GM23338 (cell line): Measurements from ENCODE around the gene TFDP1. TPM values are rescaled to one million over a fixed set of nuclear protein-coding genes. Genes with fewer than 3 reads are reported as not detected.

Experiments
- ATAC-seq: fragments of 200-7000 bp; cut with Tn5 transposase; 3 replicates; pipeline ENCODE4 v1.9.1; 2020
- DNase-seq: peaks from one replicate; pipeline ENCODE4 v3.0.0-alpha.2; 2015; ENCODE audit warnings: low spot score
- H2AFZ ChIP-seq: fragments of 200-600 bp; sonication (generic); 2 replicates; pipeline ENCODE4 v1.8.0; 2016; ENCODE audit warnings: antibody characterized with exemption, mild to moderate bottlenecking, moderate library complexity
- H3F3A ChIP-seq: fragments of 200-600 bp; sonication (generic); replicated peaks from 2 replicates; pipeline ENCODE4 v1.8.0; 2017; ENCODE audit warnings: antibody characterized with exemption, mixed run types, low read depth
- H3K27ac ChIP-seq: fragments of 200-600 bp; sonication (generic); 2 replicates; pipeline ENCODE4 v1.6.1; 2016; ENCODE audit warnings: low read depth
- H3K27me3 ChIP-seq: fragments of 200-600 bp; sonication (generic); 2 replicates; pipeline ENCODE4 v1.8.0; 2016; ENCODE audit warnings: mild to moderate bottlenecking, mixed run types, moderate library complexity; ENCODE audit not compliant: insufficient read depth
- H3K36me3 ChIP-seq: fragments of 200-600 bp; sonication (generic); 2 replicates; pipeline ENCODE4 v1.8.0; 2016; ENCODE audit warnings: mild to moderate bottlenecking; ENCODE audit not compliant: insufficient read depth
- H3K4me1 ChIP-seq: fragments of 200-600 bp; sonication (generic); 2 replicates; pipeline ENCODE4 v1.8.0; 2016; ENCODE audit warnings: mild to moderate bottlenecking, moderate library complexity; ENCODE audit not compliant: insufficient read depth
- H3K4me2 ChIP-seq: fragments of 200-600 bp; sonication (generic); 2 replicates; pipeline ENCODE4 v1.7.1; 2017; ENCODE audit warnings: mixed run types
- H3K4me3 ChIP-seq: fragments of 200-600 bp; sonication (generic); 2 replicates; pipeline ENCODE4 v1.6.1; 2016; ENCODE audit warnings: mixed run types
- H3K79me2 ChIP-seq: fragments of 200-600 bp; sonication (generic); replicated peaks from 2 replicates; pipeline ENCODE4 v1.8.0; 2017; ENCODE audit warnings: mild to moderate bottlenecking; ENCODE audit not compliant: insufficient read depth
- H3K9me2 ChIP-seq: fragments of 200-600 bp; sonication (generic); 2 replicates; pipeline ENCODE4 v1.8.0; 2017; ENCODE audit not compliant: insufficient read depth
- H4K20me1 ChIP-seq: fragments of 200-600 bp; sonication (generic); replicated peaks from 2 replicates; pipeline ENCODE4 v1.8.0; 2017; ENCODE audit warnings: mild to moderate bottlenecking; ENCODE audit not compliant: insufficient read depth
- H3K27ac Mint-ChIP-seq: 2 replicates; pipeline ENCODE4 v1.8.0; 2020; ENCODE audit warnings: inconsistent platforms, mild to moderate bottlenecking, moderate library complexity, mixed read lengths
- H3K27me3 Mint-ChIP-seq: 3 replicates; pipeline ENCODE4 v1.8.0; 2022; ENCODE audit warnings: low read depth, mild to moderate bottlenecking, moderate library complexity, mixed read lengths, inconsistent platforms; ENCODE audit not compliant: insufficient read depth, poor library complexity
- H3K36me3 Mint-ChIP-seq: 3 replicates; pipeline ENCODE4 v1.8.0; 2021; ENCODE audit warnings: low read depth, mild to moderate bottlenecking, inconsistent platforms, moderate library complexity, mixed read lengths
- H3K4me1 Mint-ChIP-seq: 3 replicates; pipeline ENCODE4 v1.8.0; 2020; ENCODE audit warnings: mild to moderate bottlenecking, inconsistent platforms, mixed read lengths
- H3K4me3 Mint-ChIP-seq: 3 replicates; pipeline ENCODE4 v1.8.0; 2021; ENCODE audit warnings: moderate library complexity, mild to moderate bottlenecking, inconsistent platforms, mixed read lengths
- H3K9me3 Mint-ChIP-seq: 3 replicates; pipeline ENCODE4 v1.8.0; 2020; ENCODE audit warnings: moderate library complexity, mild to moderate bottlenecking, inconsistent platforms, mixed read lengths
- CREB1 ChIP-seq: fragments of 250-450 bp; sonication (Bioruptor Pico); IDR thresholded peaks from 2 replicates; pipeline ENCODE4 v1.5.0; 2020; ENCODE audit warnings: low read depth, mild to moderate bottlenecking, moderate library complexity
- EZH2 ChIP-seq: fragments of 200-600 bp; sonication (generic); IDR thresholded peaks from one replicate; pipeline ENCODE4 v1.8.0; 2017; ENCODE audit warnings: antibody characterized with exemption, mild to moderate bottlenecking, low read depth; ENCODE audit not compliant: unreplicated experiment
- STAT1 ChIP-seq: IDR thresholded peaks from one replicate; pipeline ENCODE4 v1.6.1; 2016; ENCODE audit warnings: antibody characterized with exemption; ENCODE audit not compliant: unreplicated experiment
- polyA plus RNA-seq: library from polyadenylated mRNA; unstranded; fragments of >200 nt; fragmentation: Nextera tagmentation; extraction: Ambion mirVana; gene quantifications from 2 replicates; pipeline ENCODE4 v1.2.1, GENCODE V29; 2016
- total RNA-seq: library from RNA; depleted of rRNA; stranded (reverse); fragments of >200 nt; shearing (Covaris generic); gene quantifications from 2 replicates; pipeline ENCODE4 v1.2.3, GENCODE V29; 2014
- TF ChIP-seq, protein P1 (sequence below): fragments of 250-450 bp; sonication (Bioruptor Pico); IDR thresholded peaks from 2 replicates; pipeline ENCODE4 v1.5.0; 2020; ENCODE audit warnings: mild to moderate bottlenecking, moderate library complexity

TFDP1 gene
- total and polyA plus RNA-seq, 2 experiments from 2014 or later = 42.9 to 80.0 TPM

DNA sequence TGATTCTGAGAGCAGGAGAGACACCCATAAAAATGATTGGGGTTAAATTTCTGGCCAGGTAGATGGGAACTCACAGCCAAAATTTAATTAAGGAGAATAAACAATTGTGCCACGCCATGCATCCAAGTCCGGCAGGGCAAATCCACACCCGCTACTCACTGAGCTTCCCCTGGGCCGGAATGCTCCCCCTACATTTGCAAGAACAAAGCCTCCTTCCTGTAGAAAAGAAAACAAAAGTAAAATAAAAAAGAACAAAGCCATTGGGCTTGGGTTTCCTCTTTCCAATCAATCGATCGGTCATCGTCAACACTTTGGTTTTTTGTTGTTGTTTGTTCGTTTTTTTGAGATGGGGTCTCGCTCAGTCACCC, 30.2 kb upstream of the TFDP1 start:
- peaks cover 8% of the 10 kb centered on the region for H3K27me3 Mint-ChIP-seq
- H3K4me1 Mint-ChIP-seq = peaks cover 14% of the 10 kb centered on the region
- H3K4me2 ChIP-seq = no peak overlapping the region
- H3K79me2 ChIP-seq = no peaks in the 10 kb centered on the region
- no peak for DNase-seq
- H3K27ac Mint-ChIP-seq = no peak overlapping the region; the same call in 1 of the 2 replicates
- no peak overlapping the region for H3K4me3 ChIP-seq
- H3F3A ChIP-seq = no peaks in the 10 kb centered on the region
- H4K20me1 ChIP-seq = peaks cover 3% of the 10 kb centered on the region; the same call in 1 of the 2 replicates
- no peaks in the 10 kb centered on the region for H3K27me3 ChIP-seq
- no peaks in the 10 kb centered on the region for H3K4me1 ChIP-seq
- no peak overlapping the region for H3K4me3 Mint-ChIP-seq
- H3K27ac ChIP-seq = no peak overlapping the region
- H3K9me2 ChIP-seq = no peaks in the 10 kb centered on the region
- TF ChIP-seq CREB1 (CRISPR knock-in tag) = no peak
- no peak for TF ChIP-seq STAT1
- no peaks in the 10 kb centered on the region; the same call in 2 of the 3 replicates for H3K9me3 Mint-ChIP-seq
- no peak overlapping the region for H2AFZ ChIP-seq
- ATAC-seq = no peak
- H3K36me3 Mint-ChIP-seq = peaks cover 9% of the 10 kb centered on the region
- no peaks in the 10 kb centered on the region for H3K36me3 ChIP-seq

DNA sequence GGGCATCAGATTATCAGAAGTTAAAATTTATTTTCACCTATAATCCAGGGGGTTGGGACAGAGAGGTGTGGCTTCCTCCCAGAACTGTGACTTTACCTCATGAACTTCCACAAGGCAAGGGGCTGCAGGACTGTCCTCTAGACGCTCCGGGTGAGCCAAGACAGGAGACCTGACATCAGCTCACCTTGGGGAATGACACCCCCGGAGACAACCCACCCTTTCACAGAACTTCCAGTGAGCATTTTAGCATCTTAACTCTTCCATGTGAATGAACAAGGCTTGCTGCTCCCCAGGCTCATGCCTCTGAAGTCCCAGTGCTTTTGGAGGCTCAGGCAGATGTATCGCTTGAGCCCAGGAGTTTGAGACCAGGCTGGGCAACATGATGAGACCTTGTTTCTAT, 29.4 kb upstream of the TFDP1 start:
- peaks cover 8% of the 10 kb centered on the region; the same call in 2 of the 3 replicates for H3K36me3 Mint-ChIP-seq
- Histone ChIP-seq H3K4me1 (no peaks in the 10 kb centered on the region), H3K27ac (no peak overlapping the region), H3K4me2 (no peak overlapping the region), H3K9me2 (no peaks in the 10 kb centered on the region), H3K27me3 (no peaks in the 10 kb centered on the region), H3K79me2 (no peaks in the 10 kb centered on the region), H3K4me3 (no peak overlapping the region), H4K20me1 (peaks cover 3% of the 10 kb centered on the region; the same call in 1 of the 2 replicates), H3K36me3 (no peaks in the 10 kb centered on the region), H3F3A (no peaks in the 10 kb centered on the region), H2AFZ (no peak overlapping the region)
- no peaks in the 10 kb centered on the region; the same call in 2 of the 3 replicates for H3K9me3 Mint-ChIP-seq
- no peak overlapping the region for H3K27ac Mint-ChIP-seq
- no peak overlapping the region for H3K4me3 Mint-ChIP-seq
- DNase-seq (no peak), ATAC-seq (no peak)
- H3K4me1 Mint-ChIP-seq = peaks cover 13% of the 10 kb centered on the region
- TF ChIP-seq, protein P1, sequence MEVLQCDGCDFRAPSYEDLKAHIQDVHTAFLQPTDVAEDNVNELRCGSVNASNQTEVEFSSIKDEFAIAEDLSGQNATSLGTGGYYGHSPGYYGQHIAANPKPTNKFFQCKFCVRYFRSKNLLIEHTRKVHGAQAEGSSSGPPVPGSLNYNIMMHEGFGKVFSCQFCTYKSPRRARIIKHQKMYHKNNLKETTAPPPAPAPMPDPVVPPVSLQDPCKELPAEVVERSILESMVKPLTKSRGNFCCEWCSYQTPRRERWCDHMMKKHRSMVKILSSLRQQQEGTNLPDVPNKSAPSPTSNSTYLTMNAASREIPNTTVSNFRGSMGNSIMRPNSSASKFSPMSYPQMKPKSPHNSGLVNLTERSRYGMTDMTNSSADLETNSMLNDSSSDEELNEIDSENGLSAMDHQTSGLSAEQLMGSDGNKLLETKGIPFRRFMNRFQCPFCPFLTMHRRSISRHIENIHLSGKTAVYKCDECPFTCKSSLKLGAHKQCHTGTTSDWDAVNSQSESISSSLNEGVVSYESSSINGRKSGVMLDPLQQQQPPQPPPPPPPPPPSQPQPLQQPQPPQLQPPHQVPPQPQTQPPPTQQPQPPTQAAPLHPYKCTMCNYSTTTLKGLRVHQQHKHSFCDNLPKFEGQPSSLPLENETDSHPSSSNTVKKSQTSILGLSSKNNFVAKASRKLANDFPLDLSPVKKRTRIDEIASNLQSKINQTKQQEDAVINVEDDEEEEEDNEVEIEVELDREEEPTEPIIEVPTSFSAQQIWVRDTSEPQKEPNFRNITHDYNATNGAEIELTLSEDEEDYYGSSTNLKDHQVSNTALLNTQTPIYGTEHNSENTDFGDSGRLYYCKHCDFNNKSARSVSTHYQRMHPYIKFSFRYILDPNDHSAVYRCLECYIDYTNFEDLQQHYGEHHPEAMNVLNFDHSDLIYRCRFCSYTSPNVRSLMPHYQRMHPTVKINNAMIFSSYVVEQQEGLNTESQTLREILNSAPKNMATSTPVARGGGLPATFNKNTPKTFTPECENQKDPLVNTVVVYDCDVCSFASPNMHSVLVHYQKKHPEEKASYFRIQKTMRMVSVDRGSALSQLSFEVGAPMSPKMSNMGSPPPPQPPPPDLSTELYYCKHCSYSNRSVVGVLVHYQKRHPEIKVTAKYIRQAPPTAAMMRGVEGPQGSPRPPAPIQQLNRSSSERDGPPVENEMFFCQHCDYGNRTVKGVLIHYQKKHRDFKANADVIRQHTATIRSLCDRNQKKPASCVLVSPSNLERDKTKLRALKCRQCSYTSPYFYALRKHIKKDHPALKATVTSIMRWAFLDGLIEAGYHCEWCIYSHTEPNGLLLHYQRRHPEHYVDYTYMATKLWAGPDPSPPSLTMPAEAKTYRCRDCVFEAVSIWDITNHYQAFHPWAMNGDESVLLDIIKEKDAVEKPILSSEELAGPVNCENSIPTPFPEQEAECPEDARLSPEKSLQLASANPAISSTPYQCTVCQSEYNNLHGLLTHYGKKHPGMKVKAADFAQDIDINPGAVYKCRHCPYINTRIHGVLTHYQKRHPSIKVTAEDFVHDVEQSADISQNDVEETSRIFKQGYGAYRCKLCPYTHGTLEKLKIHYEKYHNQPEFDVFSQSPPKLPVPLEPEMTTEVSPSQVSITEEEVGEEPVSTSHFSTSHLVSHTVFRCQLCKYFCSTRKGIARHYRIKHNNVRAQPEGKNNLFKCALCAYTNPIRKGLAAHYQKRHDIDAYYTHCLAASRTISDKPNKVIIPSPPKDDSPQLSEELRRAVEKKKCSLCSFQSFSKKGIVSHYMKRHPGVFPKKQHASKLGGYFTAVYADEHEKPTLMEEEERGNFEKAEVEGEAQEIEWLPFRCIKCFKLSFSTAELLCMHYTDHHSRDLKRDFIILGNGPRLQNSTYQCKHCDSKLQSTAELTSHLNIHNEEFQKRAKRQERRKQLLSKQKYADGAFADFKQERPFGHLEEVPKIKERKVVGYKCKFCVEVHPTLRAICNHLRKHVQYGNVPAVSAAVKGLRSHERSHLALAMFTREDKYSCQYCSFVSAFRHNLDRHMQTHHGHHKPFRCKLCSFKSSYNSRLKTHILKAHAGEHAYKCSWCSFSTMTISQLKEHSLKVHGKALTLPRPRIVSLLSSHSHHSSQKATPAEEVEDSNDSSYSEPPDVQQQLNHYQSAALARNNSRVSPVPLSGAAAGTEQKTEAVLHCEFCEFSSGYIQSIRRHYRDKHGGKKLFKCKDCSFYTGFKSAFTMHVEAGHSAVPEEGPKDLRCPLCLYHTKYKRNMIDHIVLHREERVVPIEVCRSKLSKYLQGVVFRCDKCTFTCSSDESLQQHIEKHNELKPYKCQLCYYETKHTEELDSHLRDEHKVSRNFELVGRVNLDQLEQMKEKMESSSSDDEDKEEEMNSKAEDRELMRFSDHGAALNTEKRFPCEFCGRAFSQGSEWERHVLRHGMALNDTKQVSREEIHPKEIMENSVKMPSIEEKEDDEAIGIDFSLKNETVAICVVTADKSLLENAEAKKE (CRISPR knock-in tag) = no peak
- no peak for TF ChIP-seq EZH2
- peaks cover 9% of the 10 kb centered on the region for H3K27me3 Mint-ChIP-seq
